Muscle of leg (tissue), 11 donors: ENCODE measurements around the gene PLAAT4. TPM values are rescaled to one million over a fixed set of nuclear protein-coding genes. Genes with fewer than 3 reads are reported as not detected.
"Not testable (repeated sequence)": the region's sequence is repeated elsewhere in the genome, so short reads cannot be mapped to it uniquely, and the experiment has no call there.

Experiments
- DNase-seq: peaks from one replicate; pipeline ENCODE4 v3.0.0; 2013
- H3K27ac ChIP-seq: one replicate; pipeline ENCODE4 v1.5.1; 2013; ENCODE audit warnings: mild to moderate bottlenecking, low read length, control low read depth
- H3K27me3 ChIP-seq: one replicate; pipeline ENCODE4 v1.6.1; 2013; ENCODE audit warnings: low read length; ENCODE audit not compliant: control insufficient read depth, insufficient read depth
- H3K36me3 ChIP-seq: one replicate; pipeline ENCODE4 v1.6.1; 2013; ENCODE audit warnings: low read length; ENCODE audit not compliant: control insufficient read depth, insufficient read depth
- H3K4me1 ChIP-seq: one replicate; pipeline ENCODE4 v1.6.1; 2013; ENCODE audit warnings: low read length; ENCODE audit not compliant: control insufficient read depth, insufficient read depth
- H3K4me3 ChIP-seq: one replicate; pipeline ENCODE4 v1.5.1; 2013; ENCODE audit warnings: low read length, control low read depth
- H3K9me3 ChIP-seq: replicated peaks from 2 replicates; pipeline ENCODE4 v1.6.1; 2013; ENCODE audit warnings: low read depth, low read length; ENCODE audit not compliant: control insufficient read depth
- WGBS: methylation state at CpG from one replicate; pipeline ENCODE4 v1.1.5; 2013; ENCODE audit warnings: missing lambda C conversion rate; ENCODE audit not compliant: insufficient coverage; 5-methylcytosine and 5-hydroxymethylcytosine counted together
- polyA plus RNA-seq, 8 donors: library from polyadenylated mRNA; unstranded; fragments of 120-200 nt; gene quantifications; one replicate each; pipeline versions ENCODE4 v1.2.1 to v1.2.3, GENCODE V29; 2013; ENCODE audit warnings: inconsistent platforms in 1 of 8, low replicate concordance in 1 of 8; ENCODE audit not compliant: insufficient read length in 8 of 8, insufficient read depth in 1 of 8
- total RNA-seq: library from RNA; stranded (reverse); fragments of 120-200 nt; gene quantifications from one replicate; pipeline ENCODE4 v1.2.4, GENCODE V29; 2013

PLAAT4 gene
- total and polyA plus RNA-seq, 9 donors: 2.0 to 5.9 (median 3.8) TPM

- Histone ChIP-seq H3K27ac (no peak overlapping the region), H3K4me3 (no peak overlapping the region), H3K36me3 (no peaks in the 10 kb centered on the region), H3K9me3 (no peaks in the 10 kb centered on the region), H3K4me1 (peaks cover 23% of the 10 kb centered on the region), H3K27me3 (no peaks in the 10 kb centered on the region)
- no peak for DNase-seq
- 92% methylated on average over 1 of the region's 1 CpG for WGBS
Observed at GRCh38 chr11:63535734-63536133, 874 bp upstream of the PLAAT4 start.

- H3K9me3 ChIP-seq: no peaks in the 10 kb centered on the region
- peak; percentile 80 for DNase-seq
- H3K36me3 ChIP-seq: no peaks in the 10 kb centered on the region
- H3K27me3 ChIP-seq: no peaks in the 10 kb centered on the region
- peaks cover 23% of the 10 kb centered on the region for H3K4me1 ChIP-seq
- H3K27ac ChIP-seq: peak overlapping the region; percentile 91
- peak overlapping the region; percentile 41 for H3K4me3 ChIP-seq
- 46% methylated on average over 4 of the region's 8 CpGs for WGBS
Observed at GRCh38 chr11:63537293-63538101, 889 bp downstream of the PLAAT4 start.

- H3K4me3 ChIP-seq, H3K36me3 ChIP-seq, H3K4me1 ChIP-seq, H3K27ac ChIP-seq, DNase-seq, H3K9me3 ChIP-seq, H3K27me3 ChIP-seq: not testable (repeated sequence)
- no CpG with 5 or more reads among the region's 2 CpGs for WGBS
Observed at GRCh38 chr11:63542506-63542905, 5.9 kb downstream of the PLAAT4 start.

GRCh38 chr11:63543711-63544110 is 7.1 kb downstream of the PLAAT4 start:
- no peak overlapping the region for H3K27ac ChIP-seq
- DNase-seq: no peak
- H3K4me1 ChIP-seq: no peaks in the 10 kb centered on the region
- H3K4me3 ChIP-seq: no peak overlapping the region
- H3K27me3 ChIP-seq: no peaks in the 10 kb centered on the region
- WGBS: no CpG with 5 or more reads among the region's 2 CpGs
- no peaks in the 10 kb centered on the region for H3K9me3 ChIP-seq
- peaks cover 5% of the 10 kb centered on the region for H3K36me3 ChIP-seq

- H3K27me3 ChIP-seq: no peaks in the 10 kb centered on the region
- H3K27ac ChIP-seq: no peak overlapping the region
- peaks cover 5% of the 10 kb centered on the region for H3K4me1 ChIP-seq
- WGBS: no CpG with 5 or more reads among the region's 1 CpG
- H3K4me3 ChIP-seq: no peak overlapping the region
- DNase-seq: no peak
- peaks cover 5% of the 10 kb centered on the region for H3K36me3 ChIP-seq
- no peaks in the 10 kb centered on the region for H3K9me3 ChIP-seq
Observed at GRCh38 chr11:63547061-63547460, 10.5 kb downstream of the PLAAT4 start.

GRCh38 chr11:63548178-63548577 is 11.6 kb downstream of the PLAAT4 start:
- Histone ChIP-seq H3K9me3 (no peaks in the 10 kb centered on the region), H3K36me3 (peaks cover 5% of the 10 kb centered on the region), H3K27ac (no peak overlapping the region), H3K4me1 (peaks cover 5% of the 10 kb centered on the region), H3K27me3 (no peaks in the 10 kb centered on the region), H3K4me3 (no peak overlapping the region)
- 73% methylated on average over 4 of the region's 4 CpGs for WGBS
- DNase-seq: no peak

- no CpG with 5 or more reads among the region's 4 CpGs for WGBS
- H3K27ac ChIP-seq: no peak overlapping the region
- no peak for DNase-seq
- H3K27me3 ChIP-seq: no peaks in the 10 kb centered on the region
- H3K36me3 ChIP-seq: peaks cover 5% of the 10 kb centered on the region
- H3K9me3 ChIP-seq: no peaks in the 10 kb centered on the region
- peaks cover 8% of the 10 kb centered on the region for H3K4me1 ChIP-seq
- no peak overlapping the region for H3K4me3 ChIP-seq
Observed at GRCh38 chr11:63549411-63549810, 12.8 kb downstream of the PLAAT4 start.

- not testable (repeated sequence) for H3K36me3 ChIP-seq, DNase-seq, H3K4me1 ChIP-seq, H3K9me3 ChIP-seq, H3K4me3 ChIP-seq, H3K27me3 ChIP-seq, H3K27ac ChIP-seq
- WGBS: 90% methylated on average over 21 of the region's 31 CpGs
Observed at GRCh38 chr11:63550156-63550700, 13.6 kb downstream of the PLAAT4 start.

DNA sequence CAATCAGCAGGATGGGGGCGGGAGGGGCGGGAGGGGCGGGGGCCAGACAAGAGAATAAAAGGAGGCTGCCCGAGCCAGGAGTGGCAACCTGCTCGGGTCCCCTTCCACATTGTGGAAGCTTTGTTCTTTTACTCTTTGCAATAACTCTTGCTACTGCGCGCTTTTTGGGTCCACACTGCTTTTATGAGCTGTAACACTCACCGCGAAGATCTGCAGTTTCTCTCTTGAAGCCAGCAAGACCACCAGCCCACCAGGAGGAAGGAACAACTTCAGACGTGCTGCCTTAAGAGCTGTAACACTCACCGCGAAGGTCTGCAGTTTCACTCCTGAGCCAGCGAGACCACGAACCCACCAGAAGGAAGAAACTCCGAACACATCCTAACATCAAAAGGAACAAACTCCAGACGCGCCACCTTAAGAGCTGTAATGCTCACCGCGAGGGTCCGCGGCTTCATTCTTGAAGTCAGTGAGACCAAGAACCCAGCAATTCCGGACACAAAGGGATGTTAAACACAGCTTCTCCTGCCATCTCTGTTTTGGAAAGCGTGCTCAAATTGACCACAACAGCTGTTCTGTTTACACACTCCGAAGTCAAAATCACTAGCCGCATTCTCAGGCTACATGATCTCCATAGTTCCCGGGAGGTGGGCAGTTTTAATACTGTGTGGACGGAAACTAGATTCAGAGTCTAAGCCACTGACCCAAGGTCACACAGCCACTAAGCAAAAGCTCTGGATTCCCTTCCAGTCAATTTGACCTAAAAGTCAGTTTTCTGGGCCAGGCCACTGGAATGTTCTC is 14.7 kb downstream of the PLAAT4 start:
- no peaks in the 10 kb centered on the region for H3K36me3 ChIP-seq
- H3K27me3 ChIP-seq: peaks cover 4% of the 10 kb centered on the region
- DNase-seq: peak; percentile 25
- H3K9me3 ChIP-seq: no peaks in the 10 kb centered on the region
- H3K27ac ChIP-seq: no peak overlapping the region
- WGBS: 70% methylated on average over 15 of the region's 27 CpGs
- H3K4me3 ChIP-seq: no peak overlapping the region
- H3K4me1 ChIP-seq: peaks cover 8% of the 10 kb centered on the region

DNA sequence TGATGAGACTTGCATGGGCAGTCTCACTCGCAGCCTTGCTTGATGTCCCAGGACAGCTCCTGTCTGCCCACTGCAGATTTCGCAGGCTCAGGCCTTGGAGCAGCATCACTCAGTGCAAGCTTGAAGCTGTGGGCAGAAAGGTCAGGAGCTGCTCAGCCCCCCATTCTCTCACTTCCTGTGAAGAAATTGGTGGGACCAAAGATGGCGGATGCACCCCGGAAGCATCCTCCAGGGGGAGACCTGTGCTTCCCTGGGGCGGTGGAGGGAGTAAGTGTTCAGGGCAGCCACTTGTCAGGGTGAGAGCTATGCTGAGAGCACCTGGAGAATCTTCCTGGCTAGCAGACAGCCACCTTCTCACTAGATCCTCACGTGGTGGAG is 15.3 kb downstream of the PLAAT4 start:
- Histone ChIP-seq H3K4me1 (peaks cover 8% of the 10 kb centered on the region), H3K4me3 (no peak overlapping the region), H3K9me3 (no peaks in the 10 kb centered on the region), H3K27ac (no peak overlapping the region), H3K36me3 (no peaks in the 10 kb centered on the region), H3K27me3 (peaks cover 7% of the 10 kb centered on the region)
- WGBS: 65% methylated on average over 2 of the region's 6 CpGs
- no peak for DNase-seq
